ENCODE results near the gene ZFPM1.

The ZFPM1 gene

DNA sequence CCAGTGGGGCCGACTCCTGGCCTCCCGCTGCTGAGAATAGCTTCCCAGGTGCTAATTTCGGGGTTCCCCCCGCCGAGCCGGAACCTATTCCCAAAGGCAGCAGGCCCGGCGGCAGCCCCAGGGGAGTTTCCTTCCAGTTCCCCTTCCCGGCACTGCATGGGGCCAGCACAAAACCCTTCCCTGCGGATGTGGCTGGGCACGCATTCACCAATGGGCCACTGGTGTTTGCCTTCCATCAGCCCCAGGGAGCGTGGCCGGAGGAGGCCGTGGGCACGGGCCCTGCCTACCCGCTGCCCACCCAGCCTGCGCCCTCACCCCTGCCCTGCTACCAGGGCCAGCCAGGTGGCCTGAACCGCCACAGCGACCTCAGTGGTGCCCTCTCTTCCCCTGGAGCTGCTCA lies 24.9 kb upstream of the ZFPM1 start:
- TF ChIP-seq FOXM1 (IDR thresholded peaks at IDR 0.05; ENCODE audit: borderline replicate concordance, low read depth) (no peak), TEAD4 (IDR thresholded peaks at IDR 0.05) (no peak), YY1 (IDR thresholded peaks at IDR 0.05; ENCODE audit: low read depth) (no peak)
- TF ChIP-seq, protein P1, sequence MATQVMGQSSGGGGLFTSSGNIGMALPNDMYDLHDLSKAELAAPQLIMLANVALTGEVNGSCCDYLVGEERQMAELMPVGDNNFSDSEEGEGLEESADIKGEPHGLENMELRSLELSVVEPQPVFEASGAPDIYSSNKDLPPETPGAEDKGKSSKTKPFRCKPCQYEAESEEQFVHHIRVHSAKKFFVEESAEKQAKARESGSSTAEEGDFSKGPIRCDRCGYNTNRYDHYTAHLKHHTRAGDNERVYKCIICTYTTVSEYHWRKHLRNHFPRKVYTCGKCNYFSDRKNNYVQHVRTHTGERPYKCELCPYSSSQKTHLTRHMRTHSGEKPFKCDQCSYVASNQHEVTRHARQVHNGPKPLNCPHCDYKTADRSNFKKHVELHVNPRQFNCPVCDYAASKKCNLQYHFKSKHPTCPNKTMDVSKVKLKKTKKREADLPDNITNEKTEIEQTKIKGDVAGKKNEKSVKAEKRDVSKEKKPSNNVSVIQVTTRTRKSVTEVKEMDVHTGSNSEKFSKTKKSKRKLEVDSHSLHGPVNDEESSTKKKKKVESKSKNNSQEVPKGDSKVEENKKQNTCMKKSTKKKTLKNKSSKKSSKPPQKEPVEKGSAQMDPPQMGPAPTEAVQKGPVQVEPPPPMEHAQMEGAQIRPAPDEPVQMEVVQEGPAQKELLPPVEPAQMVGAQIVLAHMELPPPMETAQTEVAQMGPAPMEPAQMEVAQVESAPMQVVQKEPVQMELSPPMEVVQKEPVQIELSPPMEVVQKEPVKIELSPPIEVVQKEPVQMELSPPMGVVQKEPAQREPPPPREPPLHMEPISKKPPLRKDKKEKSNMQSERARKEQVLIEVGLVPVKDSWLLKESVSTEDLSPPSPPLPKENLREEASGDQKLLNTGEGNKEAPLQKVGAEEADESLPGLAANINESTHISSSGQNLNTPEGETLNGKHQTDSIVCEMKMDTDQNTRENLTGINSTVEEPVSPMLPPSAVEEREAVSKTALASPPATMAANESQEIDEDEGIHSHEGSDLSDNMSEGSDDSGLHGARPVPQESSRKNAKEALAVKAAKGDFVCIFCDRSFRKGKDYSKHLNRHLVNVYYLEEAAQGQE (IDR thresholded peaks at IDR 0.05; ENCODE audit: low read depth) = no peak

DNA sequence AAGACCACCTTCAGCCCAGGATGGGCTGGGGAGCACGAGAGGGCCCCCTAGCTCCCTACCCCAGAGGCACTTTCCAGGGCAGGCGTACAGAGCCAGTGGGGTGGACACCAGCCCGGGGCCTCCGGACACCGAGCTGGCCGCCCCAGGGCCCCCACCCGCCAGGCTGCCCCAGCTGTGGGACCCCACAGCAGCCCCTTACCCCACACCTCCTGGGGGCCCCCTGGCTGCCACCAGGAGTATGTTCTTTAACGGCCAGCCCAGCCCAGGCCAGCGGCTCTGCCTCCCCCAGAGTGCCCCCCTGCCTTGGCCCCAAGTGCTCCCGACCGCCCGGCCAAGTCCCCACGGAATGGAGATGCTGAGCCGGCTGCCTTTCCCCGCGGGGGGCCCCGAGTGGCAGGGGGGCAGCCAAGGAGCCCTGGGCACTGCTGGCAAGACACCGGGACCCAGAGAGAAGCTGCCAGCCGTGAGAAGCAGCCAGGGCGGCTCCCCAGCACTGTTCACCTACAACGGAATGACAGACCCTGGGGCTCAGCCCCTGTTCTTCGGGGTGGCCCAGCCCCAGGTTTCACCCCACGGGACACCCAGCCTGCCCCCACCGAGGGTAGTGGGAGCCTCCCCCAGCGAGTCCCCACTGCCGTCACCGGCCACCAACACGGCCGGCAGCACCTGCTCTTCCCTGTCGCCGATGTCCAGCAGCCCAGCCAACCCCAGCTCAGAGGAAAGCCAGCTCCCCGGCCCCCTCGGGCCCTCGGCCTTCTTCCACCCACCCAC lies 24.3 kb upstream of the ZFPM1 start:
- TF ChIP-seq TCF12 (IDR thresholded peaks at IDR 0.05; ENCODE audit: low read depth) (no peak), CREB1 (IDR thresholded peaks at IDR 0.05; ENCODE audit: low read depth) (no peak), EP300 (IDR thresholded peaks at IDR 0.05; ENCODE audit: borderline replicate concordance) (no peak), TEAD4 (IDR thresholded peaks at IDR 0.05) (no peak), NFIC (IDR thresholded peaks at IDR 0.05) (no peak), EGR1 (IDR thresholded peaks at IDR 0.05) (no peak), FOXM1 (IDR thresholded peaks at IDR 0.05; ENCODE audit: borderline replicate concordance, low read depth) (no peak), CEBPB (IDR thresholded peaks at IDR 0.05) (no peak)
- TF ChIP-seq, protein P2, sequence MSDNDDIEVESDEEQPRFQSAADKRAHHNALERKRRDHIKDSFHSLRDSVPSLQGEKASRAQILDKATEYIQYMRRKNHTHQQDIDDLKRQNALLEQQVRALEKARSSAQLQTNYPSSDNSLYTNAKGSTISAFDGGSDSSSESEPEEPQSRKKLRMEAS (IDR thresholded peaks at IDR 0.05) = no peak
- TF ChIP-seq, protein P1 (IDR thresholded peaks at IDR 0.05; ENCODE audit: low read depth) = no peak

GRCh38 chr16:88429387-88430184 lies 23.5 kb upstream of the ZFPM1 start:
- TF ChIP-seq YY1 (IDR thresholded peaks at IDR 0.05; ENCODE audit: low read depth) (no peak), TAF1 (IDR thresholded peaks at IDR 0.05; ENCODE audit: low read depth) (no peak), NFIC (IDR thresholded peaks at IDR 0.05) (no peak), ZBTB7A (IDR thresholded peaks at IDR 0.05; ENCODE audit: low read depth) (no peak), CEBPB (IDR thresholded peaks at IDR 0.05) (no peak), CREB1 (IDR thresholded peaks at IDR 0.05; ENCODE audit: low read depth) (no peak), EGR1 (IDR thresholded peaks at IDR 0.05) (no peak), TCF12 (IDR thresholded peaks at IDR 0.05; ENCODE audit: low read depth) (no peak), FOXM1 (IDR thresholded peaks at IDR 0.05; ENCODE audit: borderline replicate concordance, low read depth) (no peak), RAD21 (IDR thresholded peaks at IDR 0.05; ENCODE audit: low read depth) (no peak), TEAD4 (IDR thresholded peaks at IDR 0.05) (no peak), EP300 (IDR thresholded peaks at IDR 0.05; ENCODE audit: borderline replicate concordance) (no peak)
- TF ChIP-seq, protein P2 (IDR thresholded peaks at IDR 0.05) = no peak
- TF ChIP-seq, protein P3, sequence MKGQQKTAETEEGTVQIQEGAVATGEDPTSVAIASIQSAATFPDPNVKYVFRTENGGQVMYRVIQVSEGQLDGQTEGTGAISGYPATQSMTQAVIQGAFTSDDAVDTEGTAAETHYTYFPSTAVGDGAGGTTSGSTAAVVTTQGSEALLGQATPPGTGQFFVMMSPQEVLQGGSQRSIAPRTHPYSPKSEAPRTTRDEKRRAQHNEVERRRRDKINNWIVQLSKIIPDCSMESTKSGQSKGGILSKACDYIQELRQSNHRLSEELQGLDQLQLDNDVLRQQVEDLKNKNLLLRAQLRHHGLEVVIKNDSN (IDR thresholded peaks at IDR 0.05) = no peak
- TF ChIP-seq, protein P1 (IDR thresholded peaks at IDR 0.05; ENCODE audit: low read depth) = no peak

DNA sequence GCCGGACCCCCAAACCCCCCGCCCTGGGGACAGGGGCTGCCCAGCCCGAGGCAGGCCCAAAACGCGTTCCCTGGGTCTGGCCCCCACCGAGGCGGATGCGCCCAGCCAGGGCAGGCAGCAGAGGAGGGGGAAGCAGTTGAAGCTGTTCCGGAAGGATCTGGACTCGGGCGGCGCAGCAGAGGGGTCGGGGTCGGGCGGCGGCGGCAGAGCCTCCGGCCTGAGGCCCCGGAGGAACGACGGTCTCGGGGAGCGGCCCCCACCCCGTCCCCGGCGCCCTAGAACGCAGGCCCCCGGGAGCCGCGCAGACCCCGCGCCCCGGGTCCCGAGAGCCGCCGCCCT lies 22.9 kb upstream of the ZFPM1 start:
- TF ChIP-seq CEBPB (IDR thresholded peaks at IDR 0.05) (no peak), ZBTB7A (IDR thresholded peaks at IDR 0.05; ENCODE audit: low read depth) (peak; percentile 4; the same call in 1 of the 2 replicates), EGR1 (IDR thresholded peaks at IDR 0.05) (no peak), RAD21 (IDR thresholded peaks at IDR 0.05; ENCODE audit: low read depth) (no peak), NFIC (IDR thresholded peaks at IDR 0.05) (no peak), FOXM1 (IDR thresholded peaks at IDR 0.05; ENCODE audit: borderline replicate concordance, low read depth) (no peak)
- TF ChIP-seq, protein P1 (IDR thresholded peaks at IDR 0.05; ENCODE audit: low read depth) = no peak
